Measurements from ENCODE around the gene COG7.

The COG7 gene

GRCh38 chr16:23355106-23355670 lies 97.8 kb downstream of the COG7 start:
- DNase-seq = no peak

- no peak for DNase-seq
Observed at GRCh38 chr16:23354246-23354645, 98.7 kb downstream of the COG7 start.

- no peak for DNase-seq
Observed at GRCh38 chr16:23353440-23353839, 99.5 kb downstream of the COG7 start.

- DNase-seq = peak; percentile 69
Observed at GRCh38 chr16:23351360-23351759, 101.6 kb downstream of the COG7 start.

- DNase-seq = no peak
Observed at GRCh38 chr16:23348579-23349469, 104.2 kb downstream of the COG7 start.

GRCh38 chr16:23345237-23345636 lies 107.8 kb downstream of the COG7 start:
- DNase-seq = no peak

- DNase-seq = no peak
Observed at GRCh38 chr16:23343643-23344612, 109.1 kb downstream of the COG7 start.

- DNase-seq = no peak
Observed at GRCh38 chr16:23342083-23342640, 110.8 kb downstream of the COG7 start.

GRCh38 chr16:23339787-23340186 lies 113.2 kb downstream of the COG7 start:
- DNase-seq = no peak
